Natural killer cell treated with Interleukin-12 subunit alpha and Interleukin-12 subunit beta and Interleukin-15 and Interleukin-18, amount 100 ng/mL, for 72 hours (primary cell): ENCODE results near the gene STN1. TPM values are rescaled to one million over a fixed set of nuclear protein-coding genes. Genes with fewer than 3 reads are reported as not detected.

Experiments
- ATAC-seq, 2 donors: fragments of 150-1000 bp; cut with Tn5 transposase in 1 of 2; sonication (Bioruptor Pico), chemical (Tn5 transposase) in 1 of 2; 2 replicates each; pipeline ENCODE4 v1.10.0; 2021
- DNase-seq: peaks from one replicate; pipeline ENCODE4 v3.0.0; 2022; ENCODE audit warnings: low spot score
- H3K27ac Mint-ChIP-seq, 2 donors: 1 replicate in 1 of 2; 2 replicates in 1 of 2; pipeline ENCODE4 v1.8.0; 2022; ENCODE audit warnings: mixed read lengths in 2 of 2, mild to moderate bottlenecking in 1 of 2, moderate library complexity in 1 of 2
- H3K27me3 Mint-ChIP-seq, 2 donors: 1 replicate in 1 of 2; 2 replicates in 1 of 2; pipeline ENCODE4 v1.8.0; 2022; ENCODE audit warnings: mixed read lengths in 2 of 2
- H3K36me3 Mint-ChIP-seq: one replicate; pipeline ENCODE4 v1.8.0; 2022; ENCODE audit warnings: mixed read lengths
- H3K4me1 Mint-ChIP-seq, 2 donors: 1 replicate in 1 of 2; 2 replicates in 1 of 2; pipeline ENCODE4 v1.8.0; 2022; ENCODE audit warnings: low read depth in 2 of 2, mixed read lengths in 2 of 2, mild to moderate bottlenecking in 1 of 2
- H3K4me3 Mint-ChIP-seq: one replicate; pipeline ENCODE4 v1.8.0; 2022; ENCODE audit warnings: mixed read lengths
- H3K9me3 Mint-ChIP-seq: 2 replicates; pipeline ENCODE4 v1.8.0; 2022; ENCODE audit warnings: mixed read lengths
- total RNA-seq, 2 donors: library from RNA; stranded (reverse); gene quantifications; one replicate each; pipeline ENCODE4 v1.2.3, GENCODE V29; 2022

STN1 gene
- total RNA-seq, 2 donors from 2014 or later, result 11.4 to 14.5 TPM

DNA sequence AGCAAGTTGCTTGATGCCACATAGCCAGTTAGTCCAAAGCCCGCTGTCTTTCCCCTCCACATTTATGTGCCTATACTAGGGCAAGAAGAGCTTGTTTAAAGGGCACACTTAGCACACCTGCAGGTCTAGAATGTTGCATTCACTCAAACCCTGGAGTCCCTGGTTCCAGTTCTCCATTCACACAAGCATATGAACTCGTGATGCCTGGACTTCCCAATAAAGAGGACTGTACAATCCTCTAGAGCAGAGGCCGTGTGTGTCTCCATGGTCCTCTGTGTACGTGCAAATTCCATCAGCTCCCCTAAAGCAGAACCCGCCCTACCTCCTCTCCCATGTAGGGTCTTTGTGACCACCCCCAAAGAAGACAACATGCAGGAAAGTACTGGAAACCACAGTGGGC lies 59.6 kb downstream of the STN1 start:
- ATAC-seq (no peak), DNase-seq (no peak)
- Mint-ChIP-seq H3K4me1 (peaks cover 7 to 11% of the 10 kb centered on the region in 2 donors), H3K36me3 (no peaks in the 10 kb centered on the region), H3K27ac (no peak overlapping the region), H3K4me3 (no peak overlapping the region), H3K27me3 (peaks cover 25 to 27% of the 10 kb centered on the region in 2 donors), H3K9me3 (no peaks in the 10 kb centered on the region)

DNA sequence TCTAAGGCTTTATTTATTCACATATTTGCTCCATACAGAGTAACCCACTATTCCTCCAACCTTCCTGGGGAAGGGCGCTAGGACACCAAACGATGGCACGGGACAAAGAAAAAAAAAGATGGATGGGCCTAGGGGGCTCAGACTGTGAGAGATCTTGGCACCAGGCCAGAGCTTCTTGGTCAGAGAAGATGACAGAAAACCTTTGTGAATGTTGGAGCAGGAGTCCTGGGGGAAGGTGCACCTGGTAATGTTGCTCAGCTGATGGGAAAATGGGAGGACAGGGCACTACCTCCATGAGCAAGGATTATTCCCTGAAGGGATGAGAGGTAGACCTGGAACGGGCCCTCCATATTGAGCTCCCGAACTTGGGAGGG lies 61.2 kb downstream of the STN1 start:
- no peaks in the 10 kb centered on the region for H3K9me3 Mint-ChIP-seq
- no peak overlapping the region for H3K27ac Mint-ChIP-seq
- H3K27me3 Mint-ChIP-seq, result peaks cover 31% of the 10 kb centered on the region in 2 donors

DNA sequence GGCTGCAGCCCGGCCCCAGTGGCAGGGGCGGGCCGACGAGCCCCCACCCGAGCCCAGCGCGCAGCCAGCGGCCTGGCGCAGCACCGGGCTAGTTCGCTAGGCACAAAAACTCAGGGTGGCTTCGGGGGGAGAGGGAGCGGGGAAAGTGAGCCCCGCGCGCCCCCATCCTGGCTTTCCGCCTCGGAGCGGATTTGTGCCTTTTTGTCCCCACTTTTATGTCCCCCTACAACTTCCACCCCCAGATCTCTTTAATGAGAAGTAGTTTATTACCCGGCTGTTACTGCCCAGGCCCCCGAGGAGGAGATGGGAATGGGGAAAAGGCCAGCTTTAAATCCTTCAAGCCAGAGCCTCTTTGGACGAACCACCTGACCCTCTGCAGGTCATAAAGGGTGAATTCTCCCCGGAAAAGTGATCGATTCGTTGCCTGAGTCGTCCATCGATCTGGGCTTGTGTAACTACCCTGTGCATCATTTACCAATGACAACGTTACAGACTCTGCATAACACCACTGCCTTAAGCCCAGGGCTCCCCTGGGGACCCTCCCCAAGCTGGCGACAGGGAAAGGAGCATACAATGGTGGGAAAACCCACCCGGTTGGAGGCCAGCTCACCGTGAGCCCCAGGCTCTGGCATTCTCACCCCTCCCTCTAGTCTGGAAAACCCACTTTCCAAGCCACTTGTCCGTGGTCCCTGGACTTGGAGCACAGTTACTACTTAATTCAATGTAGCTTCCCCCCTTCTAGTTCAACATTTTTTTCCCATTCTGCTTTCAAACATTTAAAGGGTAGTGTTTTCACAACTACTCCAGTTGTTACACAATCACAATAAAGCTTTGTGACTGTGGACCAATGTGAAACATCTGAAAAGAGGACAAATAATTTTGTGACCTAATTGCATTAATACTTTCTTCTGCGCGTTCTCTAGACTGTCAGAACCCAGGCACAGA lies 61.9 kb downstream of the STN1 start:
- DNase-seq (no peak), ATAC-seq (no peak)
- no peaks in the 10 kb centered on the region for H3K9me3 Mint-ChIP-seq
- peaks cover 31% of the 10 kb centered on the region in 2 donors for H3K27me3 Mint-ChIP-seq
- H3K4me1 Mint-ChIP-seq, result peaks cover 7 to 11% of the 10 kb centered on the region in 2 donors
- peak overlapping the region; percentile 23 for H3K4me3 Mint-ChIP-seq
- no peaks in the 10 kb centered on the region for H3K36me3 Mint-ChIP-seq
- no peak overlapping the region for H3K27ac Mint-ChIP-seq

More for the DNA sequence above, 61.2 kb downstream of the STN1 start:
- Mint-ChIP-seq H3K4me3 (peak overlapping the region; percentile 23), H3K36me3 (no peaks in the 10 kb centered on the region), H3K4me1 (peaks cover 7 to 11% of the 10 kb centered on the region in 2 donors)
- ATAC-seq, result no peak
- DNase-seq, result no peak

DNA sequence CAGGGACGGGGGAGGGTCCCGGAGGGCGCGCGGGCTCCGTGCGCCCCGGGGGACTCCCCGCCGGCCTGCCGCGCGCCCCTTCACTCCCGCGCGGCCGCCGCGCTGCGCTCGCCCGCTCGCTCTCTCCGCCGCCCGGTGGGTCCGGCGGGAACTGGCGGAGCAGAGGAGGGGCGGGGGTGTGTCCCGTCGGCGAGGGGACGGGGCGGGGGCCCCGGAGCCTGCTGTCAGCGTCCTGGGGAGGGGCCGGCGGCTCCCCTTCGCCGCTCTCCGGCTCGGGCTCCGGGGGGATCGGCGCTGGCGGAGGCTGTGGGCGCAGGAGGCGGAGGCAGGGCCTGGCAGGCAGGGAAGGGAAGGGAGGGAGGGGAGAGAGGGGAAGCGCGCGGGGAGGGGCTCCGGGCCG lies 62.6 kb downstream of the STN1 start, which contains the start of gene SH3PXD2A:
TSS of gene SH3PXD2A (minus strand) at position 153 of the 400 bp plus-strand sequence. CDS start 310 bp downstream, outside the sequence.
- Mint-ChIP-seq H3K4me3 (peak within 1 kb of the TSS; percentile 71), H3K9me3 (no peaks in the 10 kb centered on the region), H3K36me3 (no peaks in the 10 kb centered on the region), H3K27ac (no peak within 1 kb of the TSS), H3K4me1 (peaks cover 7 to 11% of the 10 kb centered on the region in 2 donors), H3K27me3 (peaks cover 31 to 37% of the 10 kb centered on the region in 2 donors)
- no peak for DNase-seq
- peak; percentile 33 to 40 for ATAC-seq

DNA sequence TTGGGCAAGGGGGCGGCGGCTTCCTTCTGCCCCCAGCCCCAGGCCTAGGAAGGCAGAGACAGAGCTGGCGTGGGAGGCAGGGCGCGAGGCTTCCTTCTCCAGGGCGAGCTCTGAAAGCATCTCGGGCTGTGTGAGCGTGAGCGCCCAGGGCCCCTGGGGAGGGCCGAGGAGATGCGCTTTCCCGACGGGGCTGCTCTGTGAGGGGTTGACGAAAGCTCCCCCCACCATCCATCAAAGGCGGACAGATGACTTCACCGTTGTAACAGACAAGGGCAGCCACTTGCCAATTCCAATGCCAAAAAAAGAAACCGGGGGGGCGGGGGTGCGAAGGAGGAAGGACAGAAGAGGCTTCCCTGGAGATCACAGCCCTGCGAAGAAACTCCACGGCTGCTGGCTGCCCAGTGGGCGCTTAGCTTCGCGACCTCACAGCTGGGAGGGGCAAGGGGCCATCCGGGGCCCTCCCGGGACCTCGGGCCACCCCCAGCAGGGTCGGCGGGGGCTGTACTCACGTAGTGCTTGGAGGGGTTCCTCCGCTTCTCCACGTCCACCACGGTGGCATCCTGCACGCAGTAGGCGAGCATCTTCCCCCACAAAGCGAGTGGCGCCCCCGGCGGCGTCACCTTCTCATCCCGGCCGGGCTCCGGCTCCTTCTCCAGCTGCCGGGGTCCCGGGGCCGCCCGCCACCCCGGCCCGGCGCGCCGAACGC lies 63.1 kb downstream of the STN1 start:
- ATAC-seq (peak; percentile 22 to 49), DNase-seq (no peak)
- no peaks in the 10 kb centered on the region for H3K9me3 Mint-ChIP-seq
- peaks cover 7 to 11% of the 10 kb centered on the region in 2 donors for H3K4me1 Mint-ChIP-seq
- H3K4me3 Mint-ChIP-seq, result peak overlapping the region; percentile 71
- H3K36me3 Mint-ChIP-seq, result no peaks in the 10 kb centered on the region
- H3K27ac Mint-ChIP-seq, result no peak overlapping the region
- H3K27me3 Mint-ChIP-seq, result peaks cover 31 to 42% of the 10 kb centered on the region in 2 donors

DNA sequence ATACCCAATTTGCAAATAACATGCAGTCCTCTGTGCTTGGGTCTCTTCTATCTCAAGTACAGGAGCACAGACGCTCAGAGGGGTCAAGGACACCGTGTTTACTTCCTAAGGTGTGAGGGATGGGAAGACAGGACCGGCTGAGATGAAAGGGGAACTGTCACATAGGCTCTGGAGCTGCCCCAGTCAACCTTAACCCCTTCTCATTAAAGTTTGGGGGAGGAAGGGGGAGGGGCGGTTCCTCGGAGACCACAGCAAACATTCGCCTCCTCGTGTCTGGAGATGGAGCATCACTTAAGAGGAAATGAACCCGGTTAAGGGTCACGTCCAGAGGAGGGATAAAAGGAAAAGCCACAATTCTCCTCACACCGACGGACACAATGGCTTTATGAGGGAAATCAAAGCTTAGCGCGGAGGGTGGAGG lies 63.7 kb downstream of the STN1 start:
- Mint-ChIP-seq H3K4me3 (peak overlapping the region; percentile 71), H3K4me1 (peaks cover 7 to 11% of the 10 kb centered on the region in 2 donors), H3K36me3 (no peaks in the 10 kb centered on the region), H3K27ac (no peak overlapping the region), H3K27me3 (peaks cover 34 to 44% of the 10 kb centered on the region in 2 donors), H3K9me3 (no peaks in the 10 kb centered on the region)
- ATAC-seq, result no peak
- no peak for DNase-seq

DNA sequence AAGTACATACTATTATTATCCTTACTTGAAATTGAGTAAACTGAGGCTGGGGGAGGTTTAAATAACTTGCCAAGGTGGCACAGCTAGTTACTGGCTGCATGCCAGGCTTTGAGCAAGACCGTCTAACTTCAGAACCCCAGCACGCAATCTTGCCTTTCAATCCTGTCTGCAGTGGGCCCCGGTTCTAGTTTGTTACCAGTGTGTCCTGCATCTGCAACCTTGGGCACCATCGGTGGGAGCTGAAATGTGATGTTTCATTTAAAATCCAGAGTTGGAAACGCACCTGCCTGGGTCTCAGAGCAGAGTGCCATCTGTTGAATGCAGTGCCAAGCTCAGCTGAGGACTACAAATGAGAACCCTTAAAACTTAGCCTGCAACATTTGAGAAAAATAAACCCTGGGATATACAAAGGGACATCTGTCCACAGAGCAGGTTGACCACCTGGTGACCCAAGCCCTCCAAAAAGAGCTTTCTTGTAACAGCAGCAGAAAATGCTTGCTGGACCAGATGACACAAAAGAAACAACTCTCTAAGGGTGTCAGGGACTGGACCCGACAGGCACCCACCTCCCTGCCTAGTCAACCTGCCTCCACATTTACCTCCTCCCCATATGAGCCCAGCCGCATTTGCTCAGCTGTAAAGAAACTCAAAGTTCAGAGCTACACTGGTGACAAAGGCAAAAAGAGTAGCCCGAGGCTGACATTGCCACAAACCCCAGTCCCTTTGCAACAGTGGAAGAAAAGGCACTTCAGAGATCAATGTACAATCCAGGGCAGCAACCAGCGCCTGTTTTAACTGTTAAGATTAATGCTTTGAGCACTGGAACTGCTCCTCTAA lies 64.3 kb downstream of the STN1 start:
- Mint-ChIP-seq H3K9me3 (no peaks in the 10 kb centered on the region), H3K27ac (no peak overlapping the region), H3K4me3 (peak overlapping the region; percentile 71), H3K27me3 (peaks cover 34 to 44% of the 10 kb centered on the region in 2 donors), H3K4me1 (peaks cover 7 to 11% of the 10 kb centered on the region in 2 donors), H3K36me3 (no peaks in the 10 kb centered on the region)
- DNase-seq, result no peak
- ATAC-seq, result no peak

DNA sequence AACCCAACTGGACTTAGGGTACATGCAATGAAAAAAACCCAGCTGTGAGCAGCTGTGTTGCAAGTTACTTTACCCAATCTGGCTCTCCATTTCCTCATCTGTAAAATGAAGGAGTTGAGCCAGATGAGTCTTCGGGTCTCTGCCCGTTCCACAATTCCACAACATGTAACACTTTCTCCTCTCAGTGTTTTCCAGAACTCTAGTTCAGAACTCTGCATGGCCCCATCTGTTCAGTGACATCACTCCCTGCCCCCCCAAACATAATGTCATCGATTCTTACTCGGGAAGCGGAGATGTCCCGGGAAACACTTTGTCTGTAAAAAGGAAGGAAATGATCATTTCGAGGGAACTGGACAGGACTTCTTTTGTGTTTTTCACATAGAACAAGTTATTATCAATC lies 65.1 kb downstream of the STN1 start:
- no peak for ATAC-seq
- H3K4me3 Mint-ChIP-seq, result no peak overlapping the region
- DNase-seq, result no peak
- H3K27ac Mint-ChIP-seq, result no peak overlapping the region
- H3K36me3 Mint-ChIP-seq, result no peaks in the 10 kb centered on the region
- H3K9me3 Mint-ChIP-seq, result no peaks in the 10 kb centered on the region
- H3K4me1 Mint-ChIP-seq, result peaks cover 7 to 11% of the 10 kb centered on the region in 2 donors
- peaks cover 38 to 44% of the 10 kb centered on the region in 2 donors for H3K27me3 Mint-ChIP-seq

DNA sequence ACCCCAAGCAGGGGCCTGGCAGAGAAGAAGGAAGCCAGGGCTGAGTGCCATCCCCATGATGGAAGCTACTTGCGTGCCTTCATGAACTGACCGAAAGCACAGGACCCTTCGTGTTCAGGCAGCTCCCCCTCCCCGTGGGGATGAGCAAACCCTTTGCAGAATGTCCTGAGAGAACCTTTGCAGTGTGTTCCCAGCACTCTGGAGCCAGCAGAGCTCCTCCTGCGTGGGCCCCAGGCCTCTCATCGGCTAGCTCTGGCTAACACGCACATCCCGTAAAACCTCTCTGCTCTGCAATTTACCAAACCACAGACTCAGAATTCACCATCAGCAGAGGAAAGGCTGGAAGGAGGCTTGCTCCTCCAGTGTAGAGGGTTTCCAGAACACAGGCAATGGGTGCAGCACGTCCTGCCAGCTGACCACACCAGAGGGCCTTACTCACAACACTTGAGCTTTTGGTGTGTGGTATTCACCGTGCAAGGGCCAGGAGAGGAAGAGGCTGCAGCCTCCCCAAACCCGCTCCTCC lies 65.7 kb downstream of the STN1 start:
- peaks cover 7 to 11% of the 10 kb centered on the region in 2 donors for H3K4me1 Mint-ChIP-seq
- H3K27me3 Mint-ChIP-seq, result peaks cover 38 to 44% of the 10 kb centered on the region in 2 donors
- no peak for ATAC-seq

DNA sequence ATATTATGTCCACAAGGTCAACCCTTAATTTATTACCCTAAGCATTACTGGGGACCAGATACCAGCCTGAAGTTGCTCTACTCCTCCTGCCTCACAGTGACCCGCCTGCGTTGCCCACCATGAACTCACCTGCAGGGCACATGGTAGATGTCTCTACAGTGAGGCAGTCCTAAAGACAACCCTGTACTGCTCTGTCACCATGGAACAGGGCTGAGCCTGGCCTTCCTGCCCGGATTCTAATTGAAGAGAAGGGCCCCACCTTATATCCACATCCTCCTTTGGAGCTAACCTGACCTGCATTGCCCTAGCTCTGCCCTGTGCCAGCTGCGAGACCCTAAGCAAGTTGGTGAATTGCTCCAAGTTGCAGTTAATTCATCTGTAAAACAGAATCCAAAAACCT lies 66.7 kb downstream of the STN1 start:
- Mint-ChIP-seq H3K9me3 (no peaks in the 10 kb centered on the region), H3K4me1 (peaks cover 7 to 11% of the 10 kb centered on the region in 2 donors), H3K27ac (no peak overlapping the region), H3K36me3 (no peaks in the 10 kb centered on the region), H3K4me3 (no peak overlapping the region), H3K27me3 (peaks cover 29 to 38% of the 10 kb centered on the region in 2 donors)
- ATAC-seq, result no peak
- DNase-seq, result no peak

More for the DNA sequence above, 65.7 kb downstream of the STN1 start:
- Mint-ChIP-seq H3K9me3 (no peaks in the 10 kb centered on the region), H3K4me3 (no peak overlapping the region), H3K27ac (no peak overlapping the region), H3K36me3 (no peaks in the 10 kb centered on the region)
- DNase-seq, result no peak

DNA sequence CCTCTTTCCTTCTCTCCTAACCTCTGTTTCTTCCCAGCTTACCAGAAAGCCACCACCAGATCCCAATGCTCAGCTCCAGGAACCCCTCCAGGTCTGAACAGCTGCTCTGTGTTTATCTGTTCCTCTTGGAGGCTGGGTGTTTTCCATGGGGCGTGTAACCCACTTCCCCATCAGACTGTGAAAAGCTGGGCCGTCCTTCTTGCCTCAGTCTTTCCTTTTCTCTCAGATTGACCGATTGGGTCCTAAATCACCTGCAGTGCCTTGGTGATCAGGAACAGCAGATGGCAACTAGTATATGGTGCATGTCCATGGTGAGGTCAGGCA lies 67.5 kb downstream of the STN1 start:
- Mint-ChIP-seq H3K36me3 (no peaks in the 10 kb centered on the region), H3K4me1 (peaks cover 13 to 18% of the 10 kb centered on the region in 2 donors), H3K27ac (no peak overlapping the region), H3K4me3 (no peak overlapping the region), H3K9me3 (no peaks in the 10 kb centered on the region), H3K27me3 (peaks cover 25 to 33% of the 10 kb centered on the region in 2 donors)
- ATAC-seq, result no peak
- DNase-seq, result no peak

DNA sequence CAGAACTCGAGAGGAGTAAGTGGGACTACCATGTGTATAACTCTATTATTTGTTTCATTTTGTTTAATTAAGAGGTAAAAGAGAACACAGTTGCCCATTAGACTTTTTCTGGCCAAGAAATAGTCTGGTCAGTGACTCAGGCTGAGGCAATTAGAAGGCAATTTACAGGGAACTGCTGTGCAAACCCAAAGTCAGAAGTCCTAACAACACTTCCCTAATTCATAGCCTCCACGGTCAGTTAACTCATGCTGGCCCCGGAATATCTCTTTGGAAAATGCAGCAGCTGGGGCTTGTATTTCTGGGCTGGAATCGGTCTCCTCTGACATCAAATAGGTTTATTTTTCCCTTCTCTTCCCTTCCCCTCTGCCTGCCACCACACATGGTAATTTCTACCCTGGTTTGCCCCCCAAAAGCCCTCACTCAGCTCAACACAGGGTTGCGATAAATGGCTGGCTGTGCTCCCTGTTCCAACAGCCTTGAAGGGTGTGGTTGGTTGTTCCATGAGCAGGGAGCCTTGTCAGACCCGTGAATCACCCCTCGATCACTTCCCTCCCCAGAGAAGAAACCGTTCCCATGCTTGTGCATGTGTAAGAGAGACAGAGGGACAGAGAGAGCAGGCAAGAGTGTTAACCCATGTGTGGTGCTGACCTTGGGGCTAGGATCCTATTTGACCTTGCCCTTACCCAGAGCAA lies 68.0 kb downstream of the STN1 start:
- no peaks in the 10 kb centered on the region for H3K36me3 Mint-ChIP-seq
- DNase-seq (no peak), ATAC-seq (no peak)
- no peak overlapping the region for H3K27ac Mint-ChIP-seq
- no peaks in the 10 kb centered on the region for H3K9me3 Mint-ChIP-seq
- peaks cover 16 to 20% of the 10 kb centered on the region in 2 donors for H3K4me1 Mint-ChIP-seq
- H3K4me3 Mint-ChIP-seq, result no peak overlapping the region
- peaks cover 25 to 33% of the 10 kb centered on the region in 2 donors for H3K27me3 Mint-ChIP-seq
